ENCODE data around the gene SELENOO.

DNA sequence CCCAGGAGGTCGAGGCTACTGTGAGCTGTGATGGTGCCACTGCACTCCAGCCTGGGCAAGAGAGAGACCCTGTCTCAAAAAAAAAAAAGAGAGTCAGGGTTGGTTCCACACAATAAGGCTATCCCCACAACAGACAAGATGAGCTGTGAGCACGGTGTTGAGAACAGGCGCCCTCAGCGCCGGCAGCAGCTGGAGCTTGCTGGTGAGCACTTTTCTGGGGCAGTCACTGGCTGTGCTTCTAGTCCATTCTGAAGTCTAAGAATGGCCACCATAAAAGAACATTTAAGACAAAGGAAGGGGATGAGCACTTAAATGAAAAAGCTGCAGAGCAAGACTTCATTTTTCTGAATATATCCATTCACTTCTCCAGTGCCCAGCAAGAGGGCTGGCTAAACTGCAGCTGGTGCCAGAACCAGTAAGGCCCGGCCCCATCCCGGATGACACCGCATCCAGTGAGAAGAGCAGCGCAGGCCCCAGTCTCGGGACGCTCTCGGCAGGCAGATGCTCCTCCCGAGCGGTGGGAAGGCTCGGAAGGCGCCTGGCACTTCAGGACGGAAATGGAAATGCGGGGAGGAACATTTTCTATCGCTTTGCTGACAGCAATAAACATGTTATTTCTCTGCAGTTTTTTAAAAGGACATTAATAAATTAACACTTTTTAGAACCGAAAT is 31.8 kb downstream of the SELENOO start:
- TF ChIP-seq, protein P1, sequence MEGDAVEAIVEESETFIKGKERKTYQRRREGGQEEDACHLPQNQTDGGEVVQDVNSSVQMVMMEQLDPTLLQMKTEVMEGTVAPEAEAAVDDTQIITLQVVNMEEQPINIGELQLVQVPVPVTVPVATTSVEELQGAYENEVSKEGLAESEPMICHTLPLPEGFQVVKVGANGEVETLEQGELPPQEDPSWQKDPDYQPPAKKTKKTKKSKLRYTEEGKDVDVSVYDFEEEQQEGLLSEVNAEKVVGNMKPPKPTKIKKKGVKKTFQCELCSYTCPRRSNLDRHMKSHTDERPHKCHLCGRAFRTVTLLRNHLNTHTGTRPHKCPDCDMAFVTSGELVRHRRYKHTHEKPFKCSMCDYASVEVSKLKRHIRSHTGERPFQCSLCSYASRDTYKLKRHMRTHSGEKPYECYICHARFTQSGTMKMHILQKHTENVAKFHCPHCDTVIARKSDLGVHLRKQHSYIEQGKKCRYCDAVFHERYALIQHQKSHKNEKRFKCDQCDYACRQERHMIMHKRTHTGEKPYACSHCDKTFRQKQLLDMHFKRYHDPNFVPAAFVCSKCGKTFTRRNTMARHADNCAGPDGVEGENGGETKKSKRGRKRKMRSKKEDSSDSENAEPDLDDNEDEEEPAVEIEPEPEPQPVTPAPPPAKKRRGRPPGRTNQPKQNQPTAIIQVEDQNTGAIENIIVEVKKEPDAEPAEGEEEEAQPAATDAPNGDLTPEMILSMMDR (IDR thresholded peaks at IDR 0.05) = no peak
- TF ChIP-seq POLR2A (IDR thresholded peaks at IDR 0.05) (no peak), EP300 (IDR thresholded peaks at IDR 0.05) (no peak)

Measured in ovary (tissue), 3 donors.